Liver (tissue), 9 donors: Measurements from ENCODE around the gene USP5. TPM values are rescaled to one million over a fixed set of nuclear protein-coding genes. Genes with fewer than 3 reads are reported as not detected.
"Not testable (repeated sequence)": the region's sequence is repeated elsewhere in the genome, so short reads cannot be mapped to it uniquely, and the experiment has no call there.

Experiments
- DNase-seq: peaks from one replicate; pipeline ENCODE4 v3.0.0-alpha.2; 2017; ENCODE audit warnings: low spot score
- H3K27ac ChIP-seq, 2 donors: one replicate each; pipeline ENCODE4 v1.7.0; 2013; ENCODE audit warnings: inconsistent platforms in 2 of 2, low read length in 2 of 2, control low read depth in 1 of 2, low read depth in 1 of 2, mild to moderate bottlenecking in 1 of 2
- H3K27me3 ChIP-seq, 4 donors: one replicate each; pipeline versions ENCODE4 v1.6.1 to v1.7.0; 2013; ENCODE audit warnings: low read length in 3 of 4, inconsistent platforms in 1 of 4, mild to moderate bottlenecking in 1 of 4, moderate library complexity in 1 of 4; ENCODE audit not compliant: control insufficient read depth in 4 of 4, insufficient read depth in 4 of 4
- H3K36me3 ChIP-seq, 4 donors: one replicate each; pipeline versions ENCODE4 v1.6.1 to v1.7.0; 2013; ENCODE audit warnings: low read length in 3 of 4, mild to moderate bottlenecking in 3 of 4, low read depth in 1 of 4, moderate library complexity in 1 of 4; ENCODE audit not compliant: control insufficient read depth in 4 of 4, insufficient read depth in 3 of 4
- H3K4me1 ChIP-seq, 4 donors: one replicate each; pipeline versions ENCODE4 v1.6.1 to v1.7.0; 2013; ENCODE audit warnings: low read length in 3 of 4, mild to moderate bottlenecking in 3 of 4, moderate library complexity in 1 of 4; ENCODE audit not compliant: control insufficient read depth in 4 of 4, insufficient read depth in 4 of 4
- H3K4me3 ChIP-seq, 3 donors: one replicate each; pipeline versions ENCODE4 v1.6.1 to v1.7.0; 2013; ENCODE audit warnings: low read length in 3 of 3, control low read depth in 1 of 3, low read depth in 1 of 3, mild to moderate bottlenecking in 1 of 3
- H3K9ac ChIP-seq, 2 donors: one replicate each; pipeline ENCODE4 v1.7.0; 2013; ENCODE audit warnings: low read length in 2 of 2, mild to moderate bottlenecking in 2 of 2, moderate library complexity in 2 of 2, control low read depth in 1 of 2, low read depth in 1 of 2
- H3K9me3 ChIP-seq, 4 donors: one replicate each; pipeline versions ENCODE4 v1.6.1 to v1.7.0; 2013; ENCODE audit warnings: low read length in 3 of 4; ENCODE audit not compliant: control insufficient read depth in 4 of 4
- FOXA1 ChIP-seq: IDR thresholded peaks from 2 replicates; pipeline ENCODE4 v1.6.1; 2016; ENCODE audit warnings: antibody characterized with exemption
- FOXA2 ChIP-seq: IDR thresholded peaks from 2 replicates; pipeline ENCODE4 v1.6.1; 2016; ENCODE audit warnings: antibody characterized with exemption
- GABPA ChIP-seq, 2 donors: IDR thresholded peaks in 1 of 2; conservative IDR thresholded peaks in 1 of 2; 2 replicates each; pipeline ENCODE4 v1.6.1; 2016; ENCODE audit warnings: antibody characterized with exemption in 2 of 2, mild to moderate bottlenecking in 1 of 2, moderate library complexity in 1 of 2
- JUND ChIP-seq, 2 donors: IDR thresholded peaks; 2 replicates each; pipeline ENCODE4 v1.6.1; 2016; ENCODE audit warnings: antibody characterized with exemption in 2 of 2
- NR2F2 ChIP-seq: IDR thresholded peaks from 2 replicates; pipeline ENCODE4 v1.6.1; 2016; ENCODE audit warnings: antibody characterized with exemption
- RAD21 ChIP-seq, 2 donors: IDR thresholded peaks; 2 replicates each; pipeline ENCODE4 v1.6.1; 2016; ENCODE audit warnings: antibody characterized with exemption in 2 of 2, mild to moderate bottlenecking in 2 of 2
- RXRA ChIP-seq, 2 donors: IDR thresholded peaks; 2 replicates each; pipeline ENCODE4 v1.6.1; 2017 to 2018; ENCODE audit warnings: antibody characterized with exemption in 2 of 2, mild to moderate bottlenecking in 1 of 2
- SP1 ChIP-seq: IDR thresholded peaks from 2 replicates; pipeline ENCODE4 v1.6.1; 2018; ENCODE audit warnings: antibody characterized with exemption, mild to moderate bottlenecking
- WGBS: extraction: QIAGEN DNeasy Blood & Tissue Kit; methylation state at CpG from one replicate; pipeline ENCODE4 v1.1.7; 2013; 5-methylcytosine and 5-hydroxymethylcytosine counted together
- polyA plus RNA-seq, 2 donors: library from polyadenylated mRNA; stranded (reverse) in 1 of 2; unstranded in 1 of 2; fragments of 200-250 nt in 1 of 2; fragments of >200 nt in 1 of 2; fragmentation: Nextera tagmentation in 1 of 2; extraction: Ambion mirVana in 1 of 2; gene quantifications; one replicate each; pipeline versions ENCODE4 v1.2.1 to v1.2.3, GENCODE V29; 2013 to 2015
- total RNA-seq, 2 donors: library from RNA; depleted of rRNA; stranded (reverse); fragments of >200 nt; gene quantifications; one replicate each; pipeline ENCODE4 v1.2.3, GENCODE V29; 2014
- TF ChIP-seq, protein P1 (sequence below): IDR thresholded peaks from 2 replicates; pipeline ENCODE4 v1.6.1; 2016; ENCODE audit warnings: antibody characterized with exemption
- TF ChIP-seq, protein P2 (sequence below): IDR thresholded peaks from 2 replicates; pipeline ENCODE4 v1.6.1; 2016; ENCODE audit warnings: antibody characterized with exemption
- TF ChIP-seq, protein P3 (sequence below): fragments of 150-350 bp; IDR thresholded peaks from 2 replicates; pipeline ENCODE4 v1.5.1; 2017; ENCODE audit warnings: improper control_type of control experiment, low read depth, low read length; ENCODE audit not compliant: missing input control
- TF ChIP-seq, protein P4 (sequence below): IDR thresholded peaks from 2 replicates; pipeline ENCODE4 v1.6.1; 2016; ENCODE audit warnings: antibody characterized with exemption, mild to moderate bottlenecking
- donor health status: healthy.
- donor health status: healthy.
- donor health status: healthy.
- donor health status: healthy.
- donor health status: healthy.

The USP5 gene
- total and polyA plus RNA-seq, 4 donors: 15.2 to 41.0 (median 35.7) TPM

DNA sequence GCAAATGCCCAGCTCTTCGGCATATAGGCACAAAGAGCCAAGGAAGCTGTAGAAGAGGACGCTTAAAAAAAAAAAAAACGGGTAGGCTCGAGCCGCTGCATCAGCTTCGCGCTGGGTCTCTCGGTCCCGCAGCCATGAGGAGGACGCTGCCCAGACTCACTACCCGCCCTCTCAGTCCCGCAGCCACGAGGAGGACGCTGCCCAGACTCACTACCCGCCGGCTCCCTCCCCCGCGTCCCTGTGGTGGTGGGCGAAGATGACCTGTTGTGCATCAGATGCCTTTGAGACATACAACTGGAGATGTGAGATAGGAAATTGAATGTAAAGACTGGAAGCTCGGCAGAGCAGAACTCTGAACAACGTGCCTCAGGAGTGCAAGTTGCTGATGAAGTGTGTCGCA lies 32.6 kb downstream of the USP5 start:
- DNase-seq: no peak

DNA sequence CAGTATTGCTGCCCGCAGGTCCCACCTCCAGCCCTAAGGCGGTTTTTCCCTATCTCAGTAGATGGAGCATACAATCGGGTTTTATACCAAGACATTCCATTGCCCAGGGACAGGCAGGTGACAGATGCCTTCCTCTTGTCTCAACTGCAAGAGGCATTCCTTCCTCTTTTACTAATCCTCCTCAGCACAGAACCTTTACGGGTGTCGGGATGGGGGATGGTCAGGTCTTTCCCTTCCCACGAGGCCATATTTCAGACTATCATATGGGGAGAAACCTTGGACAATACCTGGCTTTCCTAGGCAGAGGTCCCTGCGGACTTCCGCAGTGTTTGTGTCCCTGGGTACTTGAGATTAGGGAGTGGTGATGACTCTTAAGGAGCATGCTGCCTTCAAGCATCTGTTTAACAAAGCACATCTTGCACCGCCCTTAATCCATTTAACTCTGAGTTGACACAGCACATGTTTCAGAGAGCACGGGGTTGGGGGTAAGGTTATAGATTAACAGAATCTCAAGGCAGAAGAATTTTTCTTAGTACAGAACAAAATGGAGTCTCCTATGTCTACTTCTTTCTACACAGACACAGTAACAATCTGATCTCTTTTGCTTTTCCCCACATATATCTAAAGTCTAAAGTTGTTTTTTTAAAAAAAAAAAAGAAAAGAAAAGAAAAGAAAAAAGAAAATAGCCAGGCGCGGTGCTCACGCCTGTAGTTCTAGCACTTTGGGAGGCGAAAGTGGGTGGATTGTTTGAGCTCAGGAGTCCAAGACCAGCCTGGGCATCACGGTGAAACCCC lies 34.5 kb downstream of the USP5 start:
- H3K27ac ChIP-seq: not testable (repeated sequence)

More for the DNA sequence above, 32.6 kb downstream of the USP5 start:
- 90% methylated on average over 22 of the region's 22 CpGs for WGBS
- Histone ChIP-seq H3K36me3 (peaks cover 0 to 7% (median 3%) of the 10 kb centered on the region in 4 donors), H3K27me3 (no peaks in the 10 kb centered on the region), H3K4me1 (peaks cover 0 to 4% (median 0%) of the 10 kb centered on the region in 4 donors), H3K27ac (no peak overlapping the region), H3K9ac (no peak overlapping the region), H3K4me3 (no peak overlapping the region), H3K9me3 (no peaks in the 10 kb centered on the region)
- TF ChIP-seq SP1 (no peak), RAD21 (IDR thresholded peaks at IDR 0.05) (no peak), JUND (IDR thresholded peaks at IDR 0.05) (no peak), FOXA2 (no peak), NR2F2 (no peak), FOXA1 (no peak), RXRA (IDR thresholded peaks at IDR 0.05) (no peak), GABPA (IDR thresholded peaks at IDR 0.05 in 1 of 2, conservative IDR thresholded peaks at IDR 0.05 in 1 of 2) (no peak)
- TF ChIP-seq, protein P1, sequence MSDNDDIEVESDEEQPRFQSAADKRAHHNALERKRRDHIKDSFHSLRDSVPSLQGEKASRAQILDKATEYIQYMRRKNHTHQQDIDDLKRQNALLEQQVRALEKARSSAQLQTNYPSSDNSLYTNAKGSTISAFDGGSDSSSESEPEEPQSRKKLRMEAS: no peak
- TF ChIP-seq, protein P2, sequence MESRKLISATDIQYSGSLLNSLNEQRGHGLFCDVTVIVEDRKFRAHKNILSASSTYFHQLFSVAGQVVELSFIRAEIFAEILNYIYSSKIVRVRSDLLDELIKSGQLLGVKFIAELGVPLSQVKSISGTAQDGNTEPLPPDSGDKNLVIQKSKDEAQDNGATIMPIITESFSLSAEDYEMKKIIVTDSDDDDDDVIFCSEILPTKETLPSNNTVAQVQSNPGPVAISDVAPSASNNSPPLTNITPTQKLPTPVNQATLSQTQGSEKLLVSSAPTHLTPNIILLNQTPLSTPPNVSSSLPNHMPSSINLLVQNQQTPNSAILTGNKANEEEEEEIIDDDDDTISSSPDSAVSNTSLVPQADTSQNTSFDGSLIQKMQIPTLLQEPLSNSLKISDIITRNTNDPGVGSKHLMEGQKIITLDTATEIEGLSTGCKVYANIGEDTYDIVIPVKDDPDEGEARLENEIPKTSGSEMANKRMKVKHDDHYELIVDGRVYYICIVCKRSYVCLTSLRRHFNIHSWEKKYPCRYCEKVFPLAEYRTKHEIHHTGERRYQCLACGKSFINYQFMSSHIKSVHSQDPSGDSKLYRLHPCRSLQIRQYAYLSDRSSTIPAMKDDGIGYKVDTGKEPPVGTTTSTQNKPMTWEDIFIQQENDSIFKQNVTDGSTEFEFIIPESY: no peak
- TF ChIP-seq, protein P3, sequence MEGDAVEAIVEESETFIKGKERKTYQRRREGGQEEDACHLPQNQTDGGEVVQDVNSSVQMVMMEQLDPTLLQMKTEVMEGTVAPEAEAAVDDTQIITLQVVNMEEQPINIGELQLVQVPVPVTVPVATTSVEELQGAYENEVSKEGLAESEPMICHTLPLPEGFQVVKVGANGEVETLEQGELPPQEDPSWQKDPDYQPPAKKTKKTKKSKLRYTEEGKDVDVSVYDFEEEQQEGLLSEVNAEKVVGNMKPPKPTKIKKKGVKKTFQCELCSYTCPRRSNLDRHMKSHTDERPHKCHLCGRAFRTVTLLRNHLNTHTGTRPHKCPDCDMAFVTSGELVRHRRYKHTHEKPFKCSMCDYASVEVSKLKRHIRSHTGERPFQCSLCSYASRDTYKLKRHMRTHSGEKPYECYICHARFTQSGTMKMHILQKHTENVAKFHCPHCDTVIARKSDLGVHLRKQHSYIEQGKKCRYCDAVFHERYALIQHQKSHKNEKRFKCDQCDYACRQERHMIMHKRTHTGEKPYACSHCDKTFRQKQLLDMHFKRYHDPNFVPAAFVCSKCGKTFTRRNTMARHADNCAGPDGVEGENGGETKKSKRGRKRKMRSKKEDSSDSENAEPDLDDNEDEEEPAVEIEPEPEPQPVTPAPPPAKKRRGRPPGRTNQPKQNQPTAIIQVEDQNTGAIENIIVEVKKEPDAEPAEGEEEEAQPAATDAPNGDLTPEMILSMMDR: no peak
- TF ChIP-seq, protein P4, sequence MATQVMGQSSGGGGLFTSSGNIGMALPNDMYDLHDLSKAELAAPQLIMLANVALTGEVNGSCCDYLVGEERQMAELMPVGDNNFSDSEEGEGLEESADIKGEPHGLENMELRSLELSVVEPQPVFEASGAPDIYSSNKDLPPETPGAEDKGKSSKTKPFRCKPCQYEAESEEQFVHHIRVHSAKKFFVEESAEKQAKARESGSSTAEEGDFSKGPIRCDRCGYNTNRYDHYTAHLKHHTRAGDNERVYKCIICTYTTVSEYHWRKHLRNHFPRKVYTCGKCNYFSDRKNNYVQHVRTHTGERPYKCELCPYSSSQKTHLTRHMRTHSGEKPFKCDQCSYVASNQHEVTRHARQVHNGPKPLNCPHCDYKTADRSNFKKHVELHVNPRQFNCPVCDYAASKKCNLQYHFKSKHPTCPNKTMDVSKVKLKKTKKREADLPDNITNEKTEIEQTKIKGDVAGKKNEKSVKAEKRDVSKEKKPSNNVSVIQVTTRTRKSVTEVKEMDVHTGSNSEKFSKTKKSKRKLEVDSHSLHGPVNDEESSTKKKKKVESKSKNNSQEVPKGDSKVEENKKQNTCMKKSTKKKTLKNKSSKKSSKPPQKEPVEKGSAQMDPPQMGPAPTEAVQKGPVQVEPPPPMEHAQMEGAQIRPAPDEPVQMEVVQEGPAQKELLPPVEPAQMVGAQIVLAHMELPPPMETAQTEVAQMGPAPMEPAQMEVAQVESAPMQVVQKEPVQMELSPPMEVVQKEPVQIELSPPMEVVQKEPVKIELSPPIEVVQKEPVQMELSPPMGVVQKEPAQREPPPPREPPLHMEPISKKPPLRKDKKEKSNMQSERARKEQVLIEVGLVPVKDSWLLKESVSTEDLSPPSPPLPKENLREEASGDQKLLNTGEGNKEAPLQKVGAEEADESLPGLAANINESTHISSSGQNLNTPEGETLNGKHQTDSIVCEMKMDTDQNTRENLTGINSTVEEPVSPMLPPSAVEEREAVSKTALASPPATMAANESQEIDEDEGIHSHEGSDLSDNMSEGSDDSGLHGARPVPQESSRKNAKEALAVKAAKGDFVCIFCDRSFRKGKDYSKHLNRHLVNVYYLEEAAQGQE: no peak

More for the DNA sequence above, 34.5 kb downstream of the USP5 start:
- 79% methylated on average over 12 of the region's 15 CpGs for WGBS
- not testable (repeated sequence) for H3K9me3 ChIP-seq, H3K9ac ChIP-seq, DNase-seq, H3K27me3 ChIP-seq, H3K4me3 ChIP-seq, H3K36me3 ChIP-seq, H3K4me1 ChIP-seq
